ENCODE measurements around the gene SMAD5.

SMAD5 gene

GRCh38 chr5:136200130-136200529 lies 67.5 kb downstream of the SMAD5 start:
- FAIRE-seq = no peak

GRCh38 chr5:136200761-136201160 lies 68.1 kb downstream of the SMAD5 start:
- no peak for FAIRE-seq

GRCh38 chr5:136201870-136202269 lies 69.2 kb downstream of the SMAD5 start:
- no peak for FAIRE-seq

- no peak for FAIRE-seq
Measured at GRCh38 chr5:136202469-136203205, 70.0 kb downstream of the SMAD5 start.

- FAIRE-seq = no peak
Measured at GRCh38 chr5:136203303-136203922, 70.8 kb downstream of the SMAD5 start.

GRCh38 chr5:136205061-136205702 lies 72.5 kb downstream of the SMAD5 start:
- no peak for FAIRE-seq

- FAIRE-seq = no peak
Measured at GRCh38 chr5:136205941-136206340, 73.3 kb downstream of the SMAD5 start.

GRCh38 chr5:136206361-136206760 lies 73.7 kb downstream of the SMAD5 start:
- FAIRE-seq = no peak

GRCh38 chr5:136207631-136208030 lies 75.0 kb downstream of the SMAD5 start:
- no peak for FAIRE-seq

GRCh38 chr5:136208916-136209315 lies 76.3 kb downstream of the SMAD5 start:
- no peak for FAIRE-seq

GRCh38 chr5:136209346-136209910 lies 76.8 kb downstream of the SMAD5 start:
- no peak for FAIRE-seq

- FAIRE-seq = no peak
Measured at GRCh38 chr5:136210259-136210658, 77.6 kb downstream of the SMAD5 start.

- no peak for FAIRE-seq
Measured at GRCh38 chr5:136211282-136212040, 78.8 kb downstream of the SMAD5 start.

GRCh38 chr5:136212252-136212721 lies 79.6 kb downstream of the SMAD5 start:
- no peak for FAIRE-seq

GRCh38 chr5:136213919-136214493 lies 81.4 kb downstream of the SMAD5 start:
- no peak for FAIRE-seq

- FAIRE-seq = no peak
Measured at GRCh38 chr5:136215812-136216211, 83.2 kb downstream of the SMAD5 start.

GRCh38 chr5:136216230-136216629 lies 83.6 kb downstream of the SMAD5 start:
- FAIRE-seq = no peak

- no peak for FAIRE-seq
Measured at GRCh38 chr5:136221340-136221739, 88.7 kb downstream of the SMAD5 start.

GRCh38 chr5:136222580-136223235 lies 90.1 kb downstream of the SMAD5 start:
- FAIRE-seq = no peak

GRCh38 chr5:136225796-136226195 lies 93.2 kb downstream of the SMAD5 start:
- no peak for FAIRE-seq

GRCh38 chr5:136226401-136226800 lies 93.8 kb downstream of the SMAD5 start:
- FAIRE-seq = no peak

All from islet of Langerhans (tissue), 1 donor.